ENCODE measurements around the gene AP2A1. TPM values are rescaled to one million over a fixed set of nuclear protein-coding genes. Genes with fewer than 3 reads are reported as not detected.

The AP2A1 gene
- total and polyA plus RNA-seq, 10 of the 15 experiments (the other 5 are each of a cell fraction or from before 2014, with no cell fraction given), result 0.68 to 78.8 (median 33.8) TPM

DNA sequence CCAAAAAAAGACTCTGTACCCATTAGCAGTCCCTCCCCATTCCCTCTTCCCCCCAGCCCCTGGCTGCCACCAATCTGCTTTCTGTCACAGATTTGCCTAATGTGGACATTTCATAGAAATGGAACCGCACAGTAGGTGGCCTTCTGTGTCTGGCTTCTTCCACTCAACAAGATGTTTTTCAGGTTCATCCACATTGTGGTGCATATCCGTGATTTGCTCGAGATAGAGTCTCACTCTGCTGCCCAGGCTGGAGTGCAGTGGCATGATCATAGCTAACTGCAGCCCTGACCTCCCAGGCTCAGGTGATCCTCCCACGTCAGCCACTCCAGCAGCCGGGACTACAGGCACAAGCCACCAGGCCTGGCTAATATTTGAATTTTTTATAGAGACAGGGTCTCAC is 20.9 kb downstream of the AP2A1 start:
- Histone ChIP-seq H3K4me1 (ENCODE audit: control insufficient read depth, insufficient read depth, low read length) (no peaks in the 10 kb centered on the region), H3K27me3 (replicated peaks in 1 of 2; ENCODE audit: control insufficient read depth in 2 of 2, insufficient read depth in 2 of 2, low read length in 1 of 2) (no peaks in the 10 kb centered on the region), H3K79me2 (ENCODE audit: control insufficient read depth, insufficient read depth, low read length) (no peaks in the 10 kb centered on the region), H3K4me2 (ENCODE audit: control insufficient read depth, insufficient read depth) (no peak overlapping the region), H4K20me1 (ENCODE audit: control insufficient read depth, insufficient read depth) (no peaks in the 10 kb centered on the region), H3K9me3 (replicated peaks; ENCODE audit: control insufficient read depth, insufficient read depth, low read length) (no peaks in the 10 kb centered on the region; the same call in 2 of the 3 replicates), H3K9ac (ENCODE audit: control insufficient read depth, insufficient read depth, low read length) (no peak overlapping the region), H2AFZ (ENCODE audit: control insufficient read depth, low read depth, low read length) (no peak overlapping the region), H3K36me3 (ENCODE audit: control insufficient read depth in 2 of 2, insufficient read depth in 2 of 2, low read length in 1 of 2) (peaks cover 6 to 10% of the 10 kb centered on the region in 2 experiments; a peak in 3 of 4 replicates), H3K4me3 (no peak overlapping the region), H3K27ac (ENCODE audit: control insufficient read depth, insufficient read depth) (no peak overlapping the region)
- BruUV-seq (replicated peaks), result no TSS peak
- TF ChIP-seq EP300 (IDR thresholded peaks at IDR 0.05; ENCODE audit: borderline replicate concordance in 1 of 2, control insufficient read depth in 1 of 2, low read depth in 2 of 2, low read length in 2 of 2) (no peak), YBX1 (IDR thresholded peaks at IDR 0.05) (no peak), HDAC2 (IDR thresholded peaks at IDR 0.05) (no peak), RAD51 (IDR thresholded peaks at IDR 0.05) (no peak), LARP7 (IDR thresholded peaks at IDR 0.05) (no peak), ESRRA (IDR thresholded peaks at IDR 0.05; ENCODE audit: low read length) (no peak), TCF3 (IDR thresholded peaks at IDR 0.05; ENCODE audit: borderline replicate concordance, insufficient read depth, low read depth, low read length) (no peak), RB1 (IDR thresholded peaks at IDR 0.05; ENCODE audit: borderline replicate concordance) (no peak), RCOR1 (conservative IDR thresholded peaks at IDR 0.05; ENCODE audit: low read depth, low read length) (no peak), RUNX3 (IDR thresholded peaks at IDR 0.05; ENCODE audit: low read length) (no peak), BHLHE40 (IDR thresholded peaks at IDR 0.05; ENCODE audit: borderline replicate concordance in 1 of 2, low read depth in 2 of 2, low read length in 1 of 2) (no peak), ZNF274 (IDR thresholded peaks at IDR 0.05; ENCODE audit: insufficient read depth, insufficient read length) (no peak), BCL11A (IDR thresholded peaks at IDR 0.05; ENCODE audit: low read depth, low read length) (no peak)
- ChIA-PET POLR2A (no interaction called here), SMC1A (ENCODE audit: uncharacterized antibody, unreplicated experiment) (no interaction called here), RAD21 (ENCODE audit: unreplicated experiment) (no interaction called here), CTCF (no interaction called here)
- ATAC-seq (no peak), FAIRE-seq (no peak), DNase-seq (ENCODE audit: low read depth, low spot score) (no peak)
- intact Hi-C loops (cut with micrococcal nuclease; ENCODE audit: unreplicated experiment) (no loop called here), in situ Hi-C loops (cut with MboI) (no loop called here)
- WGBS (ENCODE audit: insufficient coverage, insufficient replicate concordance, low lambda C conversion rate, missing lambda C conversion rate), result 96% methylated on average over 5 of the region's 5 CpGs

All from GM12878 (cell line).